Measurements from ENCODE around the gene TBC1D8. TPM values are rescaled to one million over a fixed set of nuclear protein-coding genes. Genes with fewer than 3 reads are reported as not detected.

The TBC1D8 gene
- total and polyA plus RNA-seq, 2 of the 13 experiments (the other 11 are each of a cell fraction or from before 2014, with no cell fraction given): 45.1 to 95.4 TPM

DNA sequence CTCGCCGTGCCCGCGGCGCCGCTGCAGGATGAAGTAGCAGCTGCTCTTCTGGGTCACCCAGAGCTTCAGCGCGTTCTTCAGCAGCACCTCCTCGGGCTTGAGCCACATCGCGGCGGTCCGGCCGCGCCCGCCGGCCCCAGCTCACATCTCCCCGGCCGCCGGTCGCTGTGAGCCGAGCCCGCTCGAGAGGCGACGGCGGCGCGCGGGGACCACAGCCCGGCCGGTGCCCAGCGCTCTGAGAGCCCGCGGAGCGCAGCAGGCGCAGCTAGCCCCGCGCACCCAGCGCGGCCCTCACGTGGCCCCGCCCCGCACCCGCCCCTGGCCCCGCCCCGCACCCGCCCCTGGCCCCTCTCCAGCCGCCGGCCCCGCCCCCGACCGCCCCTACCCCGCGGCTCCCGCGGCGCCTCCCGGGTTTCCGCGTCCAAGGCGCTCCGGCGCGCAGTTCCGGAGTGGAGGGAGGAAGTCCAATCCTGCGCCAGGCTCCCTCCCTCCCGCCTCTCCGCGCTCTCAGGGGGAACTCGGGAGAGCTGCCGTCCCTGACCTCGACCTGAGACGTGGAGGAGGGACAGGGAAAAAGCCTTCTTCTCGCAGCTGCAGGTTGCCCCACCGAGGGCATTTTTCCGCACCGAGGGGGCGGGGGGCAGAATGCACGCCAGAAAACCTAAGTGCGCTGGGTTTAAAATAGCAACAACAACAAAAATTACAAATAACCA, at the start of gene TBC1D8 (continued):
- no peak for TF ChIP-seq ZNF225 (CRISPR knock-in tag; IDR thresholded peaks at IDR 0.05)
- TF ChIP-seq SUZ12 (IDR thresholded peaks at IDR 0.05; ENCODE audit: low read depth, low read length): no peak
- no peak for TF ChIP-seq CHD2 (IDR thresholded peaks at IDR 0.05; ENCODE audit: low read depth, low read length)
- TF ChIP-seq, protein P1, sequence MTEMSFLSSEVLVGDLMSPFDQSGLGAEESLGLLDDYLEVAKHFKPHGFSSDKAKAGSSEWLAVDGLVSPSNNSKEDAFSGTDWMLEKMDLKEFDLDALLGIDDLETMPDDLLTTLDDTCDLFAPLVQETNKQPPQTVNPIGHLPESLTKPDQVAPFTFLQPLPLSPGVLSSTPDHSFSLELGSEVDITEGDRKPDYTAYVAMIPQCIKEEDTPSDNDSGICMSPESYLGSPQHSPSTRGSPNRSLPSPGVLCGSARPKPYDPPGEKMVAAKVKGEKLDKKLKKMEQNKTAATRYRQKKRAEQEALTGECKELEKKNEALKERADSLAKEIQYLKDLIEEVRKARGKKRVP (CRISPR knock-in tag; IDR thresholded peaks at IDR 0.05): 0 out of 4 replicates have a peak, but pooled peaks of 1 of the 2 experiments have one; percentile 48
- TF ChIP-seq, protein P2, sequence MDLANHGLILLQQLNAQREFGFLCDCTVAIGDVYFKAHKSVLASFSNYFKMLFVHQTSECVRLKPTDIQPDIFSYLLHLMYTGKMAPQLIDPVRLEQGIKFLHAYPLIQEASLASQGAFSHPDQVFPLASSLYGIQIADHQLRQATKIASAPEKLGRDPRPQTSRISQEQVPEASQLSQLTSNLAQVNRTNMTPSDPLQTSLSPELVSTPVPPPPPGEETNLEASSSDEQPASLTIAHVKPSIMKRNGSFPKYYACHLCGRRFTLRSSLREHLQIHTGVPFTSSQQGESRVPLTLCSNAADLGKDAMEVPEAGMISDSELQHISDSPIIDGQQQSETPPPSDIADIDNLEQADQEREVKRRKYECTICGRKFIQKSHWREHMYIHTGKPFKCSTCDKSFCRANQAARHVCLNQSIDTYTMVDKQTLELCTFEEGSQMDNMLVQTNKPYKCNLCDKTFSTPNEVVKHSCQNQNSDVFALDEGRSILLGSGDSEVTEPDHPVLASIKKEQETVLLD (CRISPR knock-in tag; IDR thresholded peaks at IDR 0.05; ENCODE audit: low read depth): peak; percentile 75; the same call in 1 of the 2 replicates
- TF ChIP-seq, protein P3, sequence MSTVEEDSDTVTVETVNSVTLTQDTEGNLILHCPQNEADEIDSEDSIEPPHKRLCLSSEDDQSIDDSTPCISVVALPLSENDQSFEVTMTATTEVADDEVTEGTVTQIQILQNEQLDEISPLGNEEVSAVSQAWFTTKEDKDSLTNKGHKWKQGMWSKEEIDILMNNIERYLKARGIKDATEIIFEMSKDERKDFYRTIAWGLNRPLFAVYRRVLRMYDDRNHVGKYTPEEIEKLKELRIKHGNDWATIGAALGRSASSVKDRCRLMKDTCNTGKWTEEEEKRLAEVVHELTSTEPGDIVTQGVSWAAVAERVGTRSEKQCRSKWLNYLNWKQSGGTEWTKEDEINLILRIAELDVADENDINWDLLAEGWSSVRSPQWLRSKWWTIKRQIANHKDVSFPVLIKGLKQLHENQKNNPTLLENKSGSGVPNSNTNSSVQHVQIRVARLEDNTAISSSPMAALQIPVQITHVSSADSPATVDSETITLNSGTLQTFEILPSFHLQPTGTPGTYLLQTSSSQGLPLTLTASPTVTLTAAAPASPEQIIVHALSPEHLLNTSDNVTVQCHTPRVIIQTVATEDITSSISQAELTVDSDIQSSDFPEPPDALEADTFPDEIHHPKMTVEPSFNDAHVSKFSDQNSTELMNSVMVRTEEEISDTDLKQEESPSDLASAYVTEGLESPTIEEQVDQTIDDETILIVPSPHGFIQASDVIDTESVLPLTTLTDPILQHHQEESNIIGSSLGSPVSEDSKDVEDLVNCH (CRISPR knock-in tag; IDR thresholded peaks at IDR 0.05): no peak
- no peak for TF ChIP-seq IKZF1 (IDR thresholded peaks at IDR 0.05)
- peak; percentile 21; the same call in 1 of the 2 replicates for TF ChIP-seq MEIS2 (CRISPR knock-in tag; IDR thresholded peaks at IDR 0.05)
- peak; percentile 88 for TF ChIP-seq GABPB1 (CRISPR knock-in tag; IDR thresholded peaks at IDR 0.05)
- TF ChIP-seq POLR2A (IDR thresholded peaks at IDR 0.05; ENCODE audit: insufficient read depth in 1 of 2, low read depth in 2 of 2, low read length in 2 of 2): peak; percentile 81 to 94
- no peak for TF ChIP-seq ZNF501 (CRISPR knock-in tag; IDR thresholded peaks at IDR 0.05)
- TF ChIP-seq SMARCE1 (IDR thresholded peaks at IDR 0.05; ENCODE audit: borderline replicate concordance): no peak
- TF ChIP-seq KLF15 (CRISPR knock-in tag; IDR thresholded peaks at IDR 0.05; ENCODE audit: borderline replicate concordance): no peak
- TF ChIP-seq SOX13 (IDR thresholded peaks at IDR 0.05): no peak
- TF ChIP-seq SOX13 (CRISPR knock-in tag; conservative IDR thresholded peaks at IDR 0.05 in 1 of 2, IDR thresholded peaks at IDR 0.05 in 1 of 2): peak in 1 of 2 experiments; percentile 56; a peak in 1 of 4 replicates
- 0 out of 2 replicates have a peak, but pooled peaks have one; percentile 11 for TF ChIP-seq ISL2 (CRISPR knock-in tag; IDR thresholded peaks at IDR 0.05)
- no peak for TF ChIP-seq MED1 (CRISPR knock-in tag; IDR thresholded peaks at IDR 0.05)
- TF ChIP-seq PHF21A (CRISPR knock-in tag; IDR thresholded peaks at IDR 0.05): peak; percentile 51; the same call in 1 of the 2 replicates
- peak; percentile 89 for TF ChIP-seq ETV5 (CRISPR knock-in tag; IDR thresholded peaks at IDR 0.05; ENCODE audit: borderline replicate concordance)
- TF ChIP-seq REPIN1 (CRISPR knock-in tag; IDR thresholded peaks at IDR 0.05; ENCODE audit: borderline replicate concordance, low read depth): 0 out of 2 replicates have a peak, but pooled peaks have one; percentile 23
- no peak for TF ChIP-seq HNF4G (IDR thresholded peaks at IDR 0.05; ENCODE audit: borderline replicate concordance, low read depth, low read length)
- TF ChIP-seq HNF4G (CRISPR knock-in tag; IDR thresholded peaks at IDR 0.05; ENCODE audit: borderline replicate concordance, low read depth): no peak
- no peak for TF ChIP-seq XRCC5 (optimal IDR thresholded peaks at IDR 0.05; ENCODE audit: low read length)
- TF ChIP-seq MEIS1 (CRISPR knock-in tag; IDR thresholded peaks at IDR 0.05; ENCODE audit: borderline replicate concordance): peak; percentile 42; the same call in 1 of the 2 replicates
- no peak for TF ChIP-seq ZC3H4 (CRISPR knock-in tag; IDR thresholded peaks at IDR 0.05; ENCODE audit: borderline replicate concordance)

Measured in HepG2 (cell line).